Stomach smooth muscle (tissue), 2 donors: ENCODE results near the gene TENT5A.

Experiments used
- H3K27ac ChIP-seq: one replicate; pipeline ENCODE4 v1.7.0; 2013; ENCODE audit warnings: mild to moderate bottlenecking, low read length, inconsistent platforms
- H3K27me3 ChIP-seq, 2 donors: one replicate each; pipeline ENCODE4 v1.7.0; 2013; ENCODE audit warnings: low read length in 2 of 2; ENCODE audit not compliant: insufficient read depth in 2 of 2, control insufficient read depth in 1 of 2
- H3K36me3 ChIP-seq, 2 donors: one replicate each; pipeline ENCODE4 v1.7.0; 2013; ENCODE audit warnings: low read length in 2 of 2; ENCODE audit not compliant: control insufficient read depth in 2 of 2, insufficient read depth in 2 of 2
- H3K4me1 ChIP-seq: one replicate; pipeline ENCODE4 v1.7.0; 2013; ENCODE audit warnings: low read length; ENCODE audit not compliant: control insufficient read depth, insufficient read depth
- H3K4me3 ChIP-seq, 2 donors: one replicate each; pipeline ENCODE4 v1.7.0; 2013; ENCODE audit warnings: low read length in 2 of 2
- H3K9ac ChIP-seq, 2 donors: one replicate each; pipeline ENCODE4 v1.7.0; 2013; ENCODE audit warnings: low read length in 2 of 2, mild to moderate bottlenecking in 1 of 2
- H3K9me3 ChIP-seq, 2 donors: one replicate each; pipeline ENCODE4 v1.7.0; 2013; ENCODE audit warnings: low read length in 2 of 2; ENCODE audit not compliant: control insufficient read depth in 2 of 2
- donor health status: healthy.
- donor health status: Pancreatic carcinoma.

TENT5A gene

DNA sequence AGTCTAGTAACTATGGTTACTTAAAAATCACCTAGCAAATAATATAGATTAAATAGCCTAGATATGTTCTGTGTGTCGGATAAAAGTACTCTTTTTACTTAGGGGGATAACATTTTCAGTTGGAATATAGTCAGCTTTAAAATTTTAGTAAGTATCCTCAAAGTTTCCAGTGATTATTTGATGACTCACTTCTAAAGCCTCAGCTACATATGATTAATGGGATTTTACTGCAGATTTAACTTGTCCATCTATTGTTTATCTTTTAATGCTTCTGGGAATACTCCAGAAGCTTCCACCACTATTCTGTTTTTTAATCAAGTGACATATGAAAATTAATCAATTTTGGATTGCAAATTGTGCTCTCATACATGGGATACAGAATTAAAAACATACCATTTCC lies 8.7 kb upstream of the TENT5A start:
- H3K36me3 ChIP-seq = no peaks in the 10 kb centered on the region
- no peaks in the 10 kb centered on the region for H3K4me1 ChIP-seq
- H3K27ac ChIP-seq = no peak overlapping the region
- H3K4me3 ChIP-seq = no peak overlapping the region
- no peak overlapping the region for H3K9ac ChIP-seq
- no peaks in the 10 kb centered on the region for H3K9me3 ChIP-seq
- H3K27me3 ChIP-seq = no peaks in the 10 kb centered on the region

DNA sequence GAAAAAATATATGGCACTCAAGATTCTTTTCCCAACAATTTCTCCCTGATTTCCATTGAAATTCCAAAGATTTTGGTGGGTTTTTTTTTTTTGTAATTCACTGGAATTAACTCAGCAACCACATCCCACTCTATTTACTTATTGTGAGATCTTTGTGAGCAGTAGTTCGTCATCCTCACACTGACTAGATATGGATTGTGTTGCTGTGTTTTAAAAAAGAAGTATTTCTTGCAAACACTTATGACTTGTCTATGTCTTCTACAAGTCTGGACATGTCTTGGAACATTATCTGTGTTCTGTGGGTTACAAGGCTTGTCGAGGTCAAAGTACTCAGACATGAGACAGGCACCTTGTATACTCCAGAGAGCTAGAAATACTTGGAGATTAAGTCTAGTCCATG lies 7.3 kb upstream of the TENT5A start:
- H3K27ac ChIP-seq = no peak overlapping the region

DNA sequence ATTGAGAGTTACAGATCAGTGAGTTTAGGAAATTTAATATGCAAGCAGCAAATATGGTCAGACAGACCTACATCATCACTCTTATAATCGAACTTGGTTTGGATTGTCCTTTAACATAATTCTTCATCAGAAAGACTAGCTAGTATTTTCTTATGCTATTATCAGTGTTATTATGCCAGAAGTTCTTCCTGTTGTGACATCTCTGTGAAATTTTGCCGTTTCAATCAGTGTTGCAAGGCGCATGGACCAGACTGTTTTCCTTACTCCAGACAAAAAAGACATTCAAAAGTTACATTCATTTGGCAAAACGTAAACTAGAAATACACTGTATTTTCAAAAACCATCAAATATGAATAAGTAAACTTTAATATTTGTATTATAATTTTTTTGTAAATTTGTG lies 5.7 kb upstream of the TENT5A start:
- no peak overlapping the region for H3K9ac ChIP-seq
- no peaks in the 10 kb centered on the region for H3K9me3 ChIP-seq
- no peaks in the 10 kb centered on the region for H3K36me3 ChIP-seq
- H3K27me3 ChIP-seq = no peaks in the 10 kb centered on the region
- H3K27ac ChIP-seq = no peak overlapping the region
- H3K4me3 ChIP-seq = no peak overlapping the region
- peaks cover 6% of the 10 kb centered on the region for H3K4me1 ChIP-seq

More for the DNA sequence above, 7.3 kb upstream of the TENT5A start:
- H3K9ac ChIP-seq = no peak overlapping the region
- no peaks in the 10 kb centered on the region for H3K36me3 ChIP-seq
- H3K27me3 ChIP-seq = no peaks in the 10 kb centered on the region
- no peaks in the 10 kb centered on the region for H3K9me3 ChIP-seq
- no peak overlapping the region for H3K4me3 ChIP-seq
- H3K4me1 ChIP-seq = no peaks in the 10 kb centered on the region

DNA sequence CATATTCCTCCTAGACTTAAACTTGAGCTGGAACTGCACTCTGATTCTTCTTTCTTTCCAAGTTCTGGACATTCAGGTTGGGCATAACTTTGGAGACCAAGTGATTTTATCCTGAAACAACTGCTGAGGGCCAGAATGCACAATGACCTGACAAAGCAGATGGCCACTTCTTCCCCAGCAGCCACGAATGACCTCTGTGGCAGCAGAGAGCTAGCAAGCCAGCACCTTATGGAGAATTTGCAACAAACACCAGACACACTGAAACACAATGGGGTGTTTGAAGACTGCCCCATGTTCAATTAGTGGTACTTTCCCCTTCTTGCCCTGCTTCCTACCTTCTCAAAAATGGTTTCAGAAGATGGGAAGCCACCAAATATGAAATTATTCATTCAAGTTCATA lies 4.2 kb upstream of the TENT5A start:
- Histone ChIP-seq H3K9me3 (no peaks in the 10 kb centered on the region), H3K36me3 (no peaks in the 10 kb centered on the region), H3K27me3 (no peaks in the 10 kb centered on the region), H3K4me1 (peaks cover 6% of the 10 kb centered on the region), H3K9ac (no peak overlapping the region), H3K27ac (no peak overlapping the region), H3K4me3 (no peak overlapping the region)

DNA sequence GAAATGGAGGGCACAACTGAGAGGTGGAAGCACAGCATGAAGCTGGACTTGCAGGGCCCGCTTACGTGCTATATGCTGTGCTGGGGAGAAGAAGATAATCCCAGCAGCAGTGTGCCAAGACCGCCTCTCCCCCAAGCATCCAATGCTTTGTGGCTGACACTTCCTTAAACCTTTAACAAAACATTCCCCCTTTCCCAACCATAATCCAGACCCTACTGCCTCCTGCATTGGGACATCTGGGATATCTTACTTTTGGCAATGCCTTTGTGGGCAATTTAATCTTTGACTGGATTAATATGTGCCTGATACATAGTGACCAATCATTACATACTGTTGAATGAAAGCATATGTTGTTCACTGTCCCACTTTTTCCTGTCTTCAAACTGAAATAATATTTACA lies 3.1 kb upstream of the TENT5A start:
- Histone ChIP-seq H3K9ac (no peak overlapping the region), H3K36me3 (no peaks in the 10 kb centered on the region), H3K4me3 (no peak overlapping the region), H3K9me3 (no peaks in the 10 kb centered on the region), H3K27me3 (no peaks in the 10 kb centered on the region), H3K27ac (no peak overlapping the region), H3K4me1 (peaks cover 6% of the 10 kb centered on the region)

DNA sequence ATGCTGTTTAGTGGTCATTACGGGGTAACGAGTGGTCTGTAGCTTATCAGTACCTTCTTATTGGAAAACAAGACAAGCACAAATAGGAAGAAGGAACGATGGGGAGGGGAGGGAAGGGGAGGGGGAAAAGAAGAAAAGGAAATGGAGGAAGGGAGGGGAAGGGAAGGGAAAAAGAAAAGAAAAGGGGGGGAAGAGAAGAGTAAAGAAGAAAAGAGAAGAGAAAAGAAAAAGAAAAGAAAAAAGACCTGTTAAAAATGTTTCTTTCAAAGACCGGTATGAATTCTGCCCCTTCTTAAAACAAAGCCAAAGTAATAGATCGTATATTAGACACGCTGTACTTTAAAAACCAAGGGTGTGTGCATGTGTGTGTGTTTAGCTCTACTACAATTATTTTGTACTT lies 2.4 kb upstream of the TENT5A start:
- H3K9me3 ChIP-seq = no peaks in the 10 kb centered on the region
- H3K36me3 ChIP-seq = no peaks in the 10 kb centered on the region
- H3K27me3 ChIP-seq = no peaks in the 10 kb centered on the region
- no peak overlapping the region for H3K9ac ChIP-seq
- no peak overlapping the region for H3K4me3 ChIP-seq
- H3K4me1 ChIP-seq = peaks cover 6% of the 10 kb centered on the region
- H3K27ac ChIP-seq = no peak overlapping the region

DNA sequence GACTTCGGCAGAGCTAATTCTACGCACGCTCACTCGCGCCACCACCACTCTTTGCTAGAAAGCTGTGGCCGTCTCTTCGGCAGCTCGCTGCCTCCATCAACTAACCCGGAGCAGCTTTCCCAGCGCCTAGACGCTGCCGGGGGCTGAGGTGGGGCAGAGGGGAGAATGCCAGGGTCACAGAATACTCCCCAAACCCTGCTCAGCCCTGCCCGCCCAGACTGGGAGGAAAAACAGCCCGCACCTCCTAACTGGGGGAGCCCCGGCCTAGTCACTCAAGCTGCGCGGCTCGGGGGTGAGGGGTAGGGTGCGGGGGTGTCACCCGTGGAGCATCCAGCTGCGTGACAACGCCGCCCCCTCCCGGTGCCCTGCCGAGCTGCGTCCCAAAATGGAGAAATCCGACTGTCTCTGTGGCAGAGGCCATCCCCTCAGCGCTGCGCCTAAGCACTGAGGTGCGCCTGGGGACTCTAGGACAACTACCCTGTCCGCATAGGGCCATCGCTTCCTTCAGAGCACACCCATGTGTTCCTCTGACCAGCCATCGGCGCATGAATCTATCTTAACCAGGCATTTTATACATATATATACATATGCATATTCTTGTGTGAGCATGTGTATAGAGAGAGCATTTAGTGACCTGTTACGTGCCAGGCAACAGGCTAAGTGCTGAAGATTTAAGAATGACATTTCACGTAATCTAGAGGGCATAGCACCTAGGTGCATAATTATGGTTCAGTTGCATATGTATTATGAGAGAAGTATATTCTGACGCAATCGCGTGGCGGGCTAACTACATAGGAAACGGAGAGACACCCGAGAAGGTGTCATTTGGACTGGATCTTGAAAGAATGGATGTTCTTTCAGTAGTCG lies 1.5 kb upstream of the TENT5A start:
- peak overlapping the region; percentile 98 for H3K4me3 ChIP-seq
- peak overlapping the region; percentile 75 to 94 for H3K9ac ChIP-seq
- H3K36me3 ChIP-seq = peaks cover 0 to 2% of the 10 kb centered on the region in 2 donors
- no peaks in the 10 kb centered on the region for H3K9me3 ChIP-seq
- H3K27ac ChIP-seq = peak overlapping the region; percentile 98
- peaks cover 6% of the 10 kb centered on the region for H3K4me1 ChIP-seq
- H3K27me3 ChIP-seq = no peaks in the 10 kb centered on the region

DNA sequence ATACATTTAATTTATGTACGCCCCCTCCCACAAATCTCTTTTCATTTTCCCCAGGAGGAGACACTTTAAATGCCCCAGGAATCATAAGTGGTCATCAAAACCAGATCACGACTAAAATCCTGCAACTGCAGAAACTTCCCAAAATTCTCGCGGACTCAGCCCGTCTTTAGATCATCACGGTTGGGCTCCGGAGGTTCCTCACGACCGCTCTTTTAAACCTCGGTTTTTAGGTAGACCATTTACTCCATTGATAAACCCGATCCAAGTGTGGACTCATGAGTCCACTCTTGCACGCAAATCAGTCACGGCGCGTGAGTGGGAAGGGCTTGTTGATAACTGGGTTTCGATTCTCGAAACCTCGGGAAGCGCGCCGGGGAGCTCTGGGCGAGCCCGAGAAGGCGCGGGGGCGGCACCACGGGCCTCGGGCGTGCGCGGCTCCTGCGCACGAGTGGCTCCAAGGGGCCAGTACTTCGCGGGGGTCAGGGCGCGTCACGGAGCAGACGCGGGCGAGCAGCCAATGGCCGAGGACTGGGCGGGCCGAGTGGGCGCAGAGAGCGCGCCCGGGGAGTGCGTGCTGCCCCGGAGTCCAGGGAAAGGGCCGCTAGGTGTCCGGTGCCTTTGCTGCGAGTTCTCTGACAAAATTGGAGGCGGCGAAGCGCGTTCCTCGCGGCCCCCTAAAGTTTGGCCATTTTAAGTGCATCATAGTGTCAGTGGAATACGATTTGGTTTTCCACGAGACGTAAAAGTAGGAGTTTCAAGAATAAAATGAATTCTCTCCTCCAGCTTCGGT lies 635 bp upstream of the TENT5A start:
- peak overlapping the region; percentile 98 for H3K27ac ChIP-seq
- H3K4me1 ChIP-seq = peaks cover 6% of the 10 kb centered on the region
- H3K36me3 ChIP-seq = peaks cover 0 to 2% of the 10 kb centered on the region in 2 donors

DNA sequence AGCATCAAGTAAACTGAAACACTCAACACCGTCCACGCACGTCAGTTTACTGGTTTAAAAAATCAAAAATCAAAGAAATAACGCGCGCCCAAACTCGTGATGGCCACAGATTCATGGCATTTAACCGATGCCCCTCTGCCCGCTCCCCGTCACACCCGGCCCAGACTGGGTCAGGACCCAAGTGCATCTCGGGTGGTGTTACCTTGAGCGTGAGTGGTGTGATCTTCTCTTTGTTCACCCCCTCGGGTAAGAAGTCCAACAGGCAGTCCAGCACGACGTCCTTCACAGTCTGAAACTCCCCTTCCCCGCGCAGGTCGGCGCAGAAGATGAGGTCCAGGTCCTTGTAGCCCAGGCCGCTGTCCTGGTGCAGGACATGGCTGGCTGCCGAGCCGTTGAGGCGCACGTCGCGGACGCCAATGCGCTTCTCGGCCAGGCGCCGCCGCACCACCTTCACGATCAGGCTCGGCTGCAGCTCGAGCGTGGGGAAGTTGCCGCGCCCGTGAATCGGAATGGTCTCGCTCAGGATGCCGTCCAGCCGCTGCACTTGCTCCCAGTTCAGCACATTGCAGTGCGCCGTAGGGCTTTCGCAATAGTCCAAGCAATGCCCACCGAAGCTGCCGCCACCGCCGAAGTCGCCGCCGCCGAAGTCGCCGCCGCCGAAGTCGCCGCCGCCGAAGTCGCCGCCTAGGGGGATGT lies 945 bp downstream of the TENT5A start:
- H3K9me3 ChIP-seq = no peaks in the 10 kb centered on the region

More for the DNA sequence above, 635 bp upstream of the TENT5A start:
- H3K4me3 ChIP-seq = peak overlapping the region; percentile 98
- no peaks in the 10 kb centered on the region for H3K27me3 ChIP-seq
- no peaks in the 10 kb centered on the region for H3K9me3 ChIP-seq
- peak overlapping the region; percentile 75 to 94 for H3K9ac ChIP-seq

DNA sequence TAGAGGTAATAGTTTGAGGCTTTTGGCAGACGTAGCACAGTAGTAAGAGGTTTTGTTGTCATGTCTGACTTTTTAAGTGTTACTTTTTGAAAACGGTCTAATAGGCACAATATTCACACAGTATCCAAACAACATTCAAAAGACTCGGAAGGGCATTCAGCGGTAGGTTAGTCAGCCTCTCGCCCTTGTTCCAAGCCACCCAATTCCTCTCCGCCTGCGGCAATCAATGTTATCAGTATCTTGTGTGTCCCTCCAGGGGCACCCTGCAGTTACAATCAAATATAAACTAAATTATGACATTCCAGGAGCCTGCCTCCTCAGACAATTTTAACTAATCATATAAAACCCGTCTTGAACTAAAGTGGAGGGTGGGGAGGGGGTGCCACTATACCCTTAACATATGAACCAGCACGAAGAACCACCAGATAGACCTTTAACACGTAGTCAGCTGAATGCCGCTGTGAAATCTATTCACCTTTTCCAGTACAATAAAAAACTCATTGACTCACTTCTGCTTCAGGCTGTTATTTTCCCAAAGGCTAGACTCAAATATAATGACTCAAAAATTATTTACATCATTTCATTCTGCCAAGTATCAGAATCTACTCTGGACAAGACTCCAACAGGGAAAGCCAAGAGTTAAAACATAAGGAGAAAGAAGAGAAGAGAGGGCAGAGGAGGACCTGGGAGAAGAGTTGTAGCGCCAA lies 1.6 kb downstream of the TENT5A start:
- H3K9ac ChIP-seq = peak overlapping the region; percentile 75 to 80

More for the DNA sequence above, 945 bp downstream of the TENT5A start:
- H3K4me3 ChIP-seq = peak overlapping the region; percentile 98
- peaks cover 13% of the 10 kb centered on the region for H3K4me1 ChIP-seq
- peak overlapping the region; percentile 98 for H3K27ac ChIP-seq
- H3K9ac ChIP-seq = peak overlapping the region; percentile 75 to 80
- no peaks in the 10 kb centered on the region for H3K27me3 ChIP-seq
- peaks cover 2 to 6% of the 10 kb centered on the region in 2 donors for H3K36me3 ChIP-seq

More for the DNA sequence above, 1.6 kb downstream of the TENT5A start:
- Histone ChIP-seq H3K27me3 (no peaks in the 10 kb centered on the region), H3K9me3 (no peaks in the 10 kb centered on the region), H3K4me3 (peak overlapping the region; percentile 98), H3K36me3 (peaks cover 2 to 6% of the 10 kb centered on the region in 2 donors), H3K27ac (peak overlapping the region; percentile 98), H3K4me1 (peaks cover 13% of the 10 kb centered on the region)
